Keratinocyte (primary cell): ENCODE data around the gene PAPPA. TPM values are rescaled to one million over a fixed set of nuclear protein-coding genes. Genes with fewer than 3 reads are reported as not detected.

Source experiments
- DNase-seq: peaks from one replicate; pipeline ENCODE4 v3.0.0-alpha.2; 2011; ENCODE audit warnings: low read depth, missing footprints, low spot score
- FAIRE-seq: peaks from 2 replicates; lab custom pipeline; 2011; peaks lifted over from hg19 to GRCh38; lab: Jason Lieb, UNC
- H2AFZ ChIP-seq: 2 replicates; pipeline ENCODE4 v1.6.0; 2012; ENCODE audit warnings: low read length, control low read depth, inconsistent platforms; ENCODE audit not compliant: control insufficient read depth
- H3K27ac ChIP-seq: 2 replicates; pipeline ENCODE4 v1.5.1; 2011; ENCODE audit warnings: low read length; ENCODE audit not compliant: control insufficient read depth, insufficient read depth
- H3K27me3 ChIP-seq: 3 replicates; pipeline ENCODE4 v1.6.0; 2011; ENCODE audit warnings: low read length; ENCODE audit not compliant: control insufficient read depth, insufficient read depth; ENCODE audit errors: extremely low read depth
- H3K36me3 ChIP-seq, 2 experiments: 2 replicates in 1 of 2; 3 replicates in 1 of 2; pipeline ENCODE4 v1.5.1; 2011; ENCODE audit warnings: low read length in 2 of 2, mild to moderate bottlenecking in 1 of 2; ENCODE audit not compliant: control insufficient read depth in 2 of 2, insufficient read depth in 2 of 2; ENCODE audit errors: extremely low read depth in 1 of 2
- H3K4me1 ChIP-seq: 3 replicates; pipeline ENCODE4 v1.5.1; 2011; ENCODE audit warnings: low read length; ENCODE audit not compliant: control insufficient read depth, insufficient read depth; ENCODE audit errors: extremely low read depth
- H3K4me2 ChIP-seq: 3 replicates; pipeline ENCODE4 v1.6.0; 2011; ENCODE audit warnings: low read depth, low read length; ENCODE audit not compliant: control insufficient read depth, insufficient read depth; ENCODE audit errors: extremely low read depth
- H3K4me3 ChIP-seq, 3 experiments: fragments of 200-600 bp in 1 of 3; sonication (generic) in 1 of 3; 2 replicates in 2 of 3; 3 replicates in 1 of 3; pipeline ENCODE4 v1.5.1; 2011 to 2016; ENCODE audit warnings: low read length in 3 of 3, mild to moderate bottlenecking in 3 of 3, control low read depth in 2 of 3, inconsistent platforms in 1 of 3, low read depth in 1 of 3, mixed read lengths in 1 of 3, mixed run types in 1 of 3, moderate library complexity in 1 of 3; ENCODE audit not compliant: control insufficient read depth in 2 of 3, insufficient read depth in 2 of 3; ENCODE audit errors: extremely low read depth in 1 of 3
- H3K79me2 ChIP-seq: 2 replicates; pipeline ENCODE4 v1.6.0; 2012; ENCODE audit warnings: low read length; ENCODE audit not compliant: control insufficient read depth, insufficient read depth
- H3K9ac ChIP-seq: 3 replicates; pipeline ENCODE4 v1.6.0; 2011; ENCODE audit warnings: low read length; ENCODE audit not compliant: control insufficient read depth, insufficient read depth; ENCODE audit errors: extremely low read depth
- H3K9me1 ChIP-seq: 3 replicates; pipeline ENCODE4 v1.6.0; 2011; ENCODE audit warnings: low read length; ENCODE audit not compliant: control insufficient read depth, insufficient read depth; ENCODE audit errors: extremely low read depth
- H3K9me3 ChIP-seq: 2 replicates; pipeline ENCODE4 v1.5.1; 2012; ENCODE audit warnings: low read depth, low read length; ENCODE audit not compliant: control insufficient read depth
- H4K20me1 ChIP-seq: 3 replicates; pipeline ENCODE4 v1.6.0; 2011; ENCODE audit warnings: low read length; ENCODE audit not compliant: control insufficient read depth, insufficient read depth; ENCODE audit errors: extremely low read depth
- CTCF ChIP-seq, 3 experiments: IDR thresholded peaks in 1 of 3; conservative IDR thresholded peaks in 1 of 3; optimal IDR thresholded peaks in 1 of 3; 2 replicates in 2 of 3; 3 replicates in 1 of 3; pipeline versions ENCODE3 to v1.5.1; 2011; ENCODE audit warnings: low read length in 3 of 3, mild to moderate bottlenecking in 3 of 3, moderate library complexity in 2 of 3, control low read depth in 1 of 3, inconsistent platforms in 1 of 3; ENCODE audit not compliant: insufficient read depth in 2 of 3; ENCODE audit errors: extremely low read depth in 1 of 3
- EZH2 ChIP-seq: IDR thresholded peaks from one replicate; pipeline ENCODE4 v1.6.1; 2012; ENCODE audit warnings: inconsistent platforms, mild to moderate bottlenecking, low read length, moderate library complexity
- dilution Hi-C: fragments of 300-500 bp; cut with MboI; formaldehyde crosslinking; loops from one replicate; pipeline ENCODE4 v1.7.0; 2020; ENCODE audit warnings: low sequenced_read_pairs; ENCODE audit not compliant: extremely low pct_ligation_motif_present
- polyA plus RNA-seq, 5 experiments: library from polyadenylated mRNA; depleted of rRNA in 3 of 5; stranded (reverse) in 3 of 5; stranded (forward) in 1 of 5; unstranded in 1 of 5; fragments of >200 nt; gene quantifications; 1 replicate in 1 of 5; 2 replicates in 3 of 5; 3 replicates in 1 of 5; pipeline versions ENCODE4 v1.2.1 to v1.2.3, GENCODE V29; 2011 to 2012; ENCODE audit warnings: missing spikeins in 2 of 5, low read depth in 1 of 5, low replicate concordance in 1 of 5

Gene PAPPA
- polyA plus RNA-seq, 1 donor (not counting 4 experiments of a cell fraction or from before 2014, with no cell fraction given): 0.77 TPM

DNA sequence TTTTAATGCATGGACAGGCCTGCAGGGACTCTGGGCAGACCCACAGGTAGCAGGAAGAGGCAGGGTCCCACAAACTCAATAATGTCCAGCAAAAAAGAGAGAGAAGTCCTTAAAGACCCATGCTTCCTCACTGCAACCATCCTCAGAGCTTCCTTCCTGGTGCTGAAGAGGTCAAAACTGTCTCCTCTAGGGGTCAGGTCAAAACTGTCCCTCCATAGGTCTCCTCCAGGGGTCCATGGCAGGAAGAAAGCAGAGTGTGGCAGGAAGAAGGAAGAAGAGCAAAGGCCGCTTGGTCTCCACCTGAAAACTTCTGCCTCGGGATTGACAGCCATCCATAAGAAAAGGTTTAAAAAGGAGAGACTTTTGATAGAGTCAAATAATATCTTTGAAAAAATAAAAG lies 271.7 kb downstream of the PAPPA start:
- Histone ChIP-seq H3K9me1 (no peaks in the 10 kb centered on the region), H2AFZ (no peak overlapping the region), H3K9me3 (no peaks in the 10 kb centered on the region), H3K9ac (no peak overlapping the region), H3K4me1 (peaks cover 12% of the 10 kb centered on the region), H3K27me3 (no peaks in the 10 kb centered on the region), H3K4me3 (no peak overlapping the region), H4K20me1 (no peaks in the 10 kb centered on the region), H3K79me2 (no peaks in the 10 kb centered on the region), H3K27ac (no peak overlapping the region), H3K36me3 (no peaks in the 10 kb centered on the region), H3K4me2 (no peak overlapping the region)
- dilution Hi-C loops: no loop called here
- no peak for DNase-seq
- FAIRE-seq: no peak
- TF ChIP-seq EZH2 (no peak), CTCF (optimal IDR thresholded peaks at IDR 0.05 in 1 of 3, IDR thresholded peaks at IDR 0.05 in 1 of 3, conservative IDR thresholded peaks at IDR 0.05 in 1 of 3; ENCODE audit: extremely low read depth in 1 of 3, insufficient read depth in 2 of 3, low read length in 3 of 3) (no peak)

DNA sequence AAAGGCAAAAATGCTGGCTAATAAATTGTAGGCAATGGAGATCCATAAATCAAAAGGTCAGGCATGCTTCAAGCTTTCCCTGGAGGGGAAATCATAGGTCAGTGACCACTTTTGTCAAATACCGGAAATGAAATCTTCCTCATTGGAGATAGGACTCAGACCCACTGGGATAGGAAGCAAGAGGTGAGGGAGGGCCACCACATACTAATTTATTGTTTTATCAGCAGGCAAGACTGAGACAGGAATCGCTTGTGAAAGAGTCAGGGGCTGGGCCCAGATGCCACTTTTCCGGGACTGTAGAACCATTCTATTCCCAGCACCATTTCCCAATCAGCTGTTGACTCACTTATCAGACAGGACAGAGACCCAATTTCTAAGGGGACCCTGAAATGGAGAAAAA lies 277.3 kb downstream of the PAPPA start:
- peaks cover 3% of the 10 kb centered on the region for H3K27me3 ChIP-seq
- H2AFZ ChIP-seq: no peak overlapping the region
- no peaks in the 10 kb centered on the region for H3K36me3 ChIP-seq
- no peaks in the 10 kb centered on the region for H3K4me1 ChIP-seq
- H4K20me1 ChIP-seq: no peaks in the 10 kb centered on the region
- H3K9me1 ChIP-seq: no peaks in the 10 kb centered on the region
- no peak for DNase-seq
- no peak overlapping the region for H3K9ac ChIP-seq
- no peak for FAIRE-seq
- no peaks in the 10 kb centered on the region for H3K79me2 ChIP-seq
- no peaks in the 10 kb centered on the region for H3K9me3 ChIP-seq
- dilution Hi-C loops: no loop called here
- H3K27ac ChIP-seq: no peak overlapping the region
- TF ChIP-seq CTCF (optimal IDR thresholded peaks at IDR 0.05 in 1 of 3, IDR thresholded peaks at IDR 0.05 in 1 of 3, conservative IDR thresholded peaks at IDR 0.05 in 1 of 3; ENCODE audit: extremely low read depth in 1 of 3, insufficient read depth in 2 of 3, low read length in 3 of 3): no peak
- no peak for TF ChIP-seq EZH2
- H3K4me3 ChIP-seq: no peak overlapping the region
- H3K4me2 ChIP-seq: no peak overlapping the region
